ENCODE results near the gene PLOD1.
"Not testable (repeated sequence)": the region's sequence is repeated elsewhere in the genome, so short reads cannot be mapped to it uniquely, and the experiment has no call there.

The PLOD1 gene

GRCh38 chr1:12006167-12006921 lies 71.8 kb downstream of the PLOD1 start:
- no peak for DNase-seq (ENCODE audit: low spot score)

- no peak for DNase-seq (ENCODE audit: low spot score)
Measured at GRCh38 chr1:12007204-12007603, 72.7 kb downstream of the PLOD1 start.

- DNase-seq (ENCODE audit: low spot score) = not testable (repeated sequence)
Measured at GRCh38 chr1:12008355-12008754, 73.8 kb downstream of the PLOD1 start.

- no peak for DNase-seq (ENCODE audit: low spot score)
Measured at GRCh38 chr1:12009318-12009947, 74.9 kb downstream of the PLOD1 start.

DNA sequence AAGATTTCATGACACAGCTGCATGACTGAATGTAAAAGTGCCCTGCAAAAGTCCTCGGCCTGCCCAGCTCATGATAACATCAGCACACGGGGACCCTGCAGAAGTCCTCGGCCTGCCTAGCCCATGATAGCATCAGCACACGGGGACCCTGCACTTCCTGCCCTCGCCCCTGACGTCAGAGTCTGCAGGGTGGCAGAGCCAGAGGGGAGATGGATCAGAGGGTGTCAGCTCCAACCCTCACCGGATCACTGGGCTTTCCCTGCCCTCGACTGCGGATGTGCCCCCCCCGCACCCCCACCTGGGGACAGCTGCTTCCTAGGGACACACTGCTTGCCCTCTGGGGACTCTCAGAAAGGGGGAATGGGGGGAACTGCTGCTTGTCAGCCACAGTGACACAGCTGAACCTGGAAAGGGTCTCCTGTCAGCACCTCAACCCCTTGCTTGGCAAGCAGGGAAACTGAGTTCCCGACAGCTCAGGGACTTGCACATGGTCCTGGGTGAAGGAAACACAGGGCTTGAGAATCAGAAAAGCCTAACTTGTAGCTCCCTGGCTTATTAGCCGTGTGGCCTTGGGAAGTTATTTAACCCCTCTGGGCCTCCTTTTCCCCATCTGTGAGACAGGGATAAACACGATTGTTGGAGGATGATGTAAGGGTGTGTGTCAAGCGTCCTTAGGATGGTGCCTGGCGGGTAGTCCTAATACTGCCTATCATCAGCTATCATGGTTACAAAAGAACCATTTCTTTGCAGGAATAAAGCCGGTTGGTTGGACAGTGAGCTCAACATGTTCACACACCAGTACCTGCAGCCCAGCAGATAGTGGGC lies 76.4 kb downstream of the PLOD1 start:
- no peak for DNase-seq (ENCODE audit: low spot score)

- DNase-seq (ENCODE audit: low spot score) = no peak
Measured at GRCh38 chr1:12011998-12012397, 77.5 kb downstream of the PLOD1 start.

- DNase-seq (ENCODE audit: low spot score) = no peak
Measured at GRCh38 chr1:12012560-12013316, 78.2 kb downstream of the PLOD1 start.

GRCh38 chr1:12014141-12014991 lies 79.8 kb downstream of the PLOD1 start:
- no peak for DNase-seq (ENCODE audit: low spot score)

GRCh38 chr1:12015001-12015491 lies 80.5 kb downstream of the PLOD1 start:
- DNase-seq (ENCODE audit: low spot score) = no peak

GRCh38 chr1:12015499-12015898 lies 81.0 kb downstream of the PLOD1 start:
- no peak for DNase-seq (ENCODE audit: low spot score)

DNA sequence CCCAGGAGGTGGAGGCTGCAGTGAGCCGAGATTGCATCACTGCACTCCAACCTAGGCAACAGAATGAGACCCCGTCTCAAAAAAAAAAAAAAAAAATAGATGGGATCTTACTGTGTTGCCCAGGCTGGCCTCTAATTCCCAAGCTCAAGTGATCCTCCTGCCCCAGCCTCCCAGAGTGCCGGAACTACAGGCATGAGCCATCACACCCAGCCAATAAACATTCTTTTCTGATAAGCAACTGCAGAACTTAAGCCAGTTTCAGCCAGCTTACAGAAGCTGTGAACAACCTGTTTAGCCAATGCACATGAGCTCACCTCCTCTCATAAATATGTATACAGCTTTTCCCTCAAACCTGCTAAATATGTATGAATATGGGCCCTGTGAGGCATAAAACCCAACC lies 81.7 kb downstream of the PLOD1 start:
- DNase-seq (ENCODE audit: low spot score) = no peak

DNA sequence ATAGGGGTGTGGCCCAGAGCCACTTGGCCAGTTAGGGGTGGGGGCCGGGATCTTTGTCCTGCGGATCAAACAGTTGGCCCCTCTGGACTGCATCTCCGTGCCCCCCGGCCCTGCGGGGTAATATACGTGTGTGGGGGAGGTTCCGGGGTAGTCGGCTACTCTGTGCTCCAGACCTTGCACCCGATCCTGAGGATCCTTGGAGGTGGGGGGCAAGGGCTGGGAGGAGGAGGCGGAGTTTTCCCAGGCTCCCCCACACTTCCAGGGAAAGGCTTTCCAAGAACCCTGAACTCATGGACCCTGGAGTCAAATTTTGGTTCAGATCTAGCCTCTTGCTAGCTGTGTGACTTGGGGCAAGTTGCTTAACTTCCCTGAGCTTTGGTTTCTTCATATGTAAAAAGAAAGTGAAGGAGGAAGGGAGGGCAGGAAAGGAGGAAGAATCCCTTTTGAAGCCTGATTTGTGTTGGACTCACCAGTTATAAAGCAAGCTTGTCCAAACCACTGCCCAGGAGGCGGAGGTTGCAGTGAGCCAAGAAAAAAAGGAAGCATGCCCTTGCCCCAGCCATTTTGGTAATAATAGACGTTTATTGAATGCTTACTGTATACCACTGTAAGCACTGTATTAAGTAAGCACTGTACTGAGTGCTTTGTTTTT lies 85.5 kb downstream of the PLOD1 start:
- no peak for DNase-seq (ENCODE audit: low spot score)

GRCh38 chr1:12021616-12022015 lies 87.1 kb downstream of the PLOD1 start:
- no peak for DNase-seq (ENCODE audit: low spot score)

GRCh38 chr1:12022036-12022435 lies 87.5 kb downstream of the PLOD1 start:
- no peak for DNase-seq (ENCODE audit: low spot score)
